Endodermal cell (in vitro differentiated cells): ENCODE measurements around the gene CNTNAP4. TPM values are rescaled to one million over a fixed set of nuclear protein-coding genes. Genes with fewer than 3 reads are reported as not detected.

Source experiments
- DNase-seq: peaks from one replicate; pipeline ENCODE4 v3.0.0-alpha.2; 2017
- H3K27ac ChIP-seq: 2 replicates; pipeline ENCODE4 v1.5.1; 2013; ENCODE audit warnings: mild to moderate bottlenecking, low read depth, low read length, moderate library complexity
- H3K27me3 ChIP-seq: 2 replicates; pipeline ENCODE4 v1.6.1; 2013; ENCODE audit warnings: mild to moderate bottlenecking, low read length, moderate library complexity; ENCODE audit not compliant: insufficient read depth, control insufficient read depth, poor library complexity, severe bottlenecking
- H3K36me3 ChIP-seq: 2 replicates; pipeline ENCODE4 v1.7.0; 2013; ENCODE audit warnings: mild to moderate bottlenecking, low read length, moderate library complexity; ENCODE audit not compliant: control insufficient read depth, insufficient read depth
- H3K4me1 ChIP-seq: one replicate; pipeline ENCODE4 v1.7.0; 2013; ENCODE audit warnings: low read length; ENCODE audit not compliant: control insufficient read depth, insufficient read depth
- H3K4me3 ChIP-seq: 2 replicates; pipeline ENCODE4 v1.5.1; 2013; ENCODE audit warnings: mild to moderate bottlenecking, low read length, moderate library complexity
- H3K9ac ChIP-seq: 2 replicates; pipeline ENCODE4 v1.6.1; 2013; ENCODE audit warnings: mild to moderate bottlenecking, low read length, moderate library complexity; ENCODE audit not compliant: poor library complexity, severe bottlenecking; ENCODE audit errors: extremely low read depth
- H3K9me3 ChIP-seq: 2 replicates; pipeline ENCODE4 v1.6.1; 2013; ENCODE audit warnings: mild to moderate bottlenecking, low read length, moderate library complexity; ENCODE audit not compliant: control insufficient read depth
- H3K27ac Mint-ChIP-seq: 2 replicates; pipeline ENCODE4 v1.8.0; 2020; ENCODE audit warnings: mixed read lengths
- H3K27me3 Mint-ChIP-seq: 2 replicates; pipeline ENCODE4 v1.8.0; 2021; ENCODE audit warnings: mild to moderate bottlenecking, mixed read lengths; ENCODE audit not compliant: insufficient read depth
- H3K36me3 Mint-ChIP-seq: 2 replicates; pipeline ENCODE4 v1.8.0; 2020; ENCODE audit warnings: low read depth, mixed read lengths
- H3K4me1 Mint-ChIP-seq: 2 replicates; pipeline ENCODE4 v1.8.0; 2020; ENCODE audit warnings: mixed read lengths
- H3K4me3 Mint-ChIP-seq: 2 replicates; pipeline ENCODE4 v1.8.0; 2020; ENCODE audit warnings: mild to moderate bottlenecking, moderate library complexity, mixed read lengths
- H3K9me3 Mint-ChIP-seq: 2 replicates; pipeline ENCODE4 v1.8.0; 2020; ENCODE audit warnings: mild to moderate bottlenecking, mixed read lengths
- CTCF ChIP-seq: fragments of 200-600 bp; sonication (generic); conservative IDR thresholded peaks from 2 replicates; pipeline ENCODE4 v1.5.0; 2021; ENCODE audit warnings: antibody characterized with exemption, mild to moderate bottlenecking
- WGBS, 2 experiments: methylation state at CpG; one replicate each; pipeline versions ENCODE4 v1.1.5 to v1.1.7; 2013; ENCODE audit warnings: missing lambda C conversion rate in 2 of 2, mixed read lengths in 1 of 2; ENCODE audit not compliant: insufficient coverage in 1 of 2, insufficient read length in 1 of 2; 5-methylcytosine and 5-hydroxymethylcytosine counted together
- total RNA-seq, 2 donors: library from RNA; stranded (reverse); fragmentation: NEBNext Ultra II Directional in 1 of 2; extraction: Animal tissue kit (Norgen Biotek cat#: 25700) in 1 of 2; gene quantifications; 2 replicates in 1 of 2; 3 replicates in 1 of 2; pipeline ENCODE4 v1.2.1, GENCODE V29; 2021

Gene CNTNAP4
- total RNA-seq, 2 donors from 2014 or later: 0.24 to 0.55 TPM

- no peak overlapping the region for H3K27ac ChIP-seq
- Mint-ChIP-seq H3K27me3 (peaks cover 25% of the 10 kb centered on the region), H3K9me3 (no peaks in the 10 kb centered on the region), H3K4me3 (no peak overlapping the region), H3K4me1 (no peaks in the 10 kb centered on the region), H3K36me3 (no peaks in the 10 kb centered on the region), H3K27ac (no peak overlapping the region)
- 78 to 93% methylated on average over 3 of the region's 3 CpGs for WGBS, 2 experiments
- H3K36me3 ChIP-seq: no peaks in the 10 kb centered on the region
- no peaks in the 10 kb centered on the region for H3K9me3 ChIP-seq
- H3K9ac ChIP-seq: no peak overlapping the region
- DNase-seq: no peak
- no peak overlapping the region for H3K4me3 ChIP-seq
- no peaks in the 10 kb centered on the region for H3K4me1 ChIP-seq
- H3K27me3 ChIP-seq: no peaks in the 10 kb centered on the region
- TF ChIP-seq CTCF: no peak
These were observed 262.4 kb downstream of the CNTNAP4 start for GRCh38 chr16:76539609-76540008.

GRCh38 chr16:76541070-76541469 is 263.9 kb downstream of the CNTNAP4 start:
- H3K27me3 Mint-ChIP-seq: peaks cover 23% of the 10 kb centered on the region
- H3K4me1 ChIP-seq: no peaks in the 10 kb centered on the region
- TF ChIP-seq CTCF: no peak
- H3K4me3 ChIP-seq: no peak overlapping the region
- no peaks in the 10 kb centered on the region for H3K9me3 Mint-ChIP-seq
- H3K36me3 ChIP-seq: no peaks in the 10 kb centered on the region
- H3K27ac Mint-ChIP-seq: no peak overlapping the region
- H3K27ac ChIP-seq: no peak overlapping the region
- H3K9me3 ChIP-seq: no peaks in the 10 kb centered on the region
- WGBS, 2 experiments: 100% methylated on average over 1 of the region's 1 CpG; no CpG with 5 or more reads in 1 of the 2 experiments
- H3K9ac ChIP-seq: no peak overlapping the region
- no peak overlapping the region for H3K4me3 Mint-ChIP-seq
- no peaks in the 10 kb centered on the region for H3K27me3 ChIP-seq
- no peak for DNase-seq
- no peaks in the 10 kb centered on the region for H3K36me3 Mint-ChIP-seq
- H3K4me1 Mint-ChIP-seq: no peaks in the 10 kb centered on the region

- peaks cover 51% of the 10 kb centered on the region for H3K27me3 Mint-ChIP-seq
- H3K9me3 ChIP-seq: no peaks in the 10 kb centered on the region
- no peak overlapping the region for H3K4me3 ChIP-seq
- H3K4me3 Mint-ChIP-seq: no peak overlapping the region
- no peaks in the 10 kb centered on the region for H3K4me1 ChIP-seq
- H3K9me3 Mint-ChIP-seq: no peaks in the 10 kb centered on the region
- no peak for DNase-seq
- H3K9ac ChIP-seq: no peak overlapping the region
- H3K36me3 ChIP-seq: no peaks in the 10 kb centered on the region
- H3K27ac ChIP-seq: no peak overlapping the region
- no peak overlapping the region for H3K27ac Mint-ChIP-seq
- no peaks in the 10 kb centered on the region for H3K4me1 Mint-ChIP-seq
- H3K36me3 Mint-ChIP-seq: no peaks in the 10 kb centered on the region
- 74 to 100% methylated on average over 1 to 2 of the region's 2 CpGs for WGBS, 2 experiments
- H3K27me3 ChIP-seq: no peaks in the 10 kb centered on the region
- TF ChIP-seq CTCF: no peak
These were observed 288.3 kb downstream of the CNTNAP4 start for GRCh38 chr16:76565542-76565941.
